Lower lobe of right lung (tissue), 2 donors: ENCODE measurements around the gene RAB40B. TPM values are rescaled to one million over a fixed set of nuclear protein-coding genes. Genes with fewer than 3 reads are reported as not detected.

Source experiments
- ATAC-seq, 2 donors: fragments of 200-7000 bp; cut with Tn5 transposase; one replicate each; pipeline ENCODE4 v1.9.1; 2020 to 2022; ENCODE audit warnings: mild to moderate bottlenecking in 2 of 2, moderate library complexity in 2 of 2
- DNase-seq: peaks from one replicate; pipeline ENCODE4 v3.0.0-alpha.2; 2020
- H3K27ac ChIP-seq: fragments of 200-600 bp; one replicate; pipeline ENCODE4 v1.8.0; 2022
- H3K27me3 ChIP-seq: fragments of 200-600 bp; one replicate; pipeline ENCODE4 v1.8.0; 2022; ENCODE audit warnings: low read depth
- H3K36me3 ChIP-seq: fragments of 200-600 bp; one replicate; pipeline ENCODE4 v1.8.0; 2022; ENCODE audit warnings: mild to moderate bottlenecking
- H3K4me1 ChIP-seq: fragments of 200-600 bp; one replicate; pipeline ENCODE4 v1.8.0; 2022
- H3K4me3 ChIP-seq: fragments of 200-600 bp; one replicate; pipeline ENCODE4 v1.8.0; 2022; ENCODE audit warnings: mild to moderate bottlenecking
- H3K9me3 ChIP-seq: fragments of 200-600 bp; one replicate; pipeline ENCODE4 v1.8.0; 2022
- CTCF ChIP-seq: fragments of 200-600 bp; IDR thresholded peaks from one replicate; pipeline ENCODE4 v1.8.0; 2022; ENCODE audit warnings: antibody characterized with exemption, mild to moderate bottlenecking
- intact Hi-C: fragments of 100-400 bp; cut with DNase I; formaldehyde crosslinking; loops from one replicate; pipeline ENCODE4 v1.11.0; 2022
- total RNA-seq: library from RNA; stranded (reverse); fragmentation: NEBNext Ultra II Directional; extraction: Animal tissue kit (Norgen Biotek cat#: 25700); gene quantifications from one replicate; pipeline ENCODE4 v1.2.1, GENCODE V29; 2021
- donor health status: DM: no; HTN: yes; CAD: no; lungs with severe emphysema.

Gene RAB40B
- total RNA-seq, 1 donor from 2014 or later, result 10.2 TPM

DNA sequence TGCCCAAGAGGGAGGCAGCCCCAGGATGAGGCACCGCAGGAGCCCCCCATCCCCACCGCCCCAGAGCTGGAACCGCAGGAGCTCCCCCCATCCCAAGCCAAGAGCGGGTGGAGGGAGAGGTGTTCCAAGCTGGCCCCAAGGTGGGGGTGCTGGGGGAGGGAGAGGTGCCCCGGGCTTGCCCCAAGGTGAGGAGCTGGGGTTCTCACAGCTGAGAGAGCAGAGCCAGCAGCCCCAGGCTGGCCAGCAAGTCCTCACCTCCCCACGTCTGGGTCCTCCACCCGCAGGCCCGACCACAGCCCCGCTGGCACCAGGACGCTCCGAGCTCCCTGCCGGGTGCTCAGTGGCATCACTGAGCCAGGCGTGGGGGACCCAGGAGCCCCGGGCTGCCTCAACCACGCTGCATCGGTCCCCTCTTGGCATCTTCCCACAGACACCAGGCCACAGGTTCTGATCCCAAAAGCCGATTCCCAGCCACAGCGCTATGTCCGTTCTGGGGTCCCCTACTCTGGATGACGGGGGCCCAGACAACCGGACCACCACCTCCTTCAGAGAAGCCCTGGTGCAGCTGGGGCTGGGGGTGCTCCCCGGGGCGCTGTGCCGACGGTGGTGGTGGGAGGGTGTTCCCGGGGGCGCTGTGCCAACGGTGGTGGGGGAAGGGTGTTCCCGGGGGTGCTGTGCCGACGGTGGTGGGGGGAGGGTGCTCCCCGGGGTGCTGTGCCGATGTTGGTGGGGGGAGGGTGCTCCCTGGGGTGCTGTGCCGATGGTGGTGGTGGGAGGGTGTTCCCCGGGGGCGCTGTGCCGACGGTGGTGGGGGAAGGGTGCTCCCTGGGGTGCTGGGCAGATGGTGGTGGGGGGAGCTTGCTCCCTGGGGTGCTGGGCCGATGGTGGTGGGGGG is 34.9 kb downstream of the RAB40B start:
- intact Hi-C loops, result no loop called here
- Histone ChIP-seq H3K4me3 (no peak overlapping the region), H3K9me3 (no peaks in the 10 kb centered on the region), H3K27ac (no peak overlapping the region), H3K4me1 (no peaks in the 10 kb centered on the region), H3K36me3 (peaks cover 10% of the 10 kb centered on the region), H3K27me3 (no peaks in the 10 kb centered on the region)
- no peak for ATAC-seq
- TF ChIP-seq CTCF, result no peak
- DNase-seq, result peak; percentile 35

- H3K36me3 ChIP-seq, result peaks cover 14% of the 10 kb centered on the region
- DNase-seq (no peak), ATAC-seq (peak in 1 of 2 donors; percentile 3)
- H3K27ac ChIP-seq, result no peak overlapping the region
- H3K4me3 ChIP-seq, result no peak overlapping the region
- intact Hi-C loops, result no loop called here
- H3K27me3 ChIP-seq, result no peaks in the 10 kb centered on the region
- no peaks in the 10 kb centered on the region for H3K4me1 ChIP-seq
- no peak for TF ChIP-seq CTCF
- H3K9me3 ChIP-seq, result no peaks in the 10 kb centered on the region
These were observed 35.7 kb downstream of the RAB40B start for GRCh38 chr17:82662711-82663261.

GRCh38 chr17:82661717-82662683 is 36.5 kb downstream of the RAB40B start:
- H3K36me3 ChIP-seq, result peaks cover 16% of the 10 kb centered on the region
- no peaks in the 10 kb centered on the region for H3K4me1 ChIP-seq
- ATAC-seq (peak in 1 of 2 donors; percentile 4), DNase-seq (no peak)
- H3K27me3 ChIP-seq, result no peaks in the 10 kb centered on the region
- no peaks in the 10 kb centered on the region for H3K9me3 ChIP-seq
- intact Hi-C loops, result no loop called here
- no peak overlapping the region for H3K27ac ChIP-seq
- H3K4me3 ChIP-seq, result no peak overlapping the region
- no peak for TF ChIP-seq CTCF

DNA sequence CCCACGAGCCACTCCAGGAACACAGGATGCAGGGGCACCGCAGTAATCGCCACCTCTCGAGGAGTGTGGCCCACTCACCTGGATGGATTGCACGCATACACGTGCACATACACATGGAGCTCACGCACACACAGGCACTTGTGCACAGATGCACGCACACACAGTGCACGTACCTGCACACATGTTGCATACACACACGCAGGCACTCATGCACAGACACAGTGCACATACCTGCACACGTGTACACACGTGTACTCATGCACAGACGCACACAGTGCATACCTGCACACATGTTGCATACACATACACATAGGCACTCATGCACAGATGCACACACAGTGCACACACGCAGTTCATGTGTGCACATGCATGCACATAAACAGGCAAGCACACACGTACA is 38.6 kb downstream of the RAB40B start:
- intact Hi-C loops, result no loop called here
- Histone ChIP-seq H3K9me3 (no peaks in the 10 kb centered on the region), H3K27me3 (no peaks in the 10 kb centered on the region), H3K27ac (no peak overlapping the region), H3K4me3 (no peak overlapping the region), H3K36me3 (peaks cover 25% of the 10 kb centered on the region), H3K4me1 (no peaks in the 10 kb centered on the region)
- ATAC-seq (no peak), DNase-seq (no peak)
- no peak for TF ChIP-seq CTCF

- H3K4me3 ChIP-seq, result no peak overlapping the region
- H3K36me3 ChIP-seq, result peaks cover 25% of the 10 kb centered on the region
- intact Hi-C loops, result no loop called here
- TF ChIP-seq CTCF, result no peak
- ATAC-seq (no peak), DNase-seq (no peak)
- H3K9me3 ChIP-seq, result no peaks in the 10 kb centered on the region
- no peaks in the 10 kb centered on the region for H3K4me1 ChIP-seq
- no peaks in the 10 kb centered on the region for H3K27me3 ChIP-seq
- no peak overlapping the region for H3K27ac ChIP-seq
These were observed 39.6 kb downstream of the RAB40B start for GRCh38 chr17:82658796-82659452.
